GM12873 (cell line): ENCODE measurements around the gene ANKRD13B.

ENCODE experiments used
- TF ChIP-seq, protein P1 (sequence below): IDR thresholded peaks from 2 replicates; pipeline ENCODE4 v1.5.1; 2012; ENCODE audit warnings: low read depth, mild to moderate bottlenecking, moderate library complexity, low read length, control low read depth; ENCODE audit not compliant: insufficient read depth; ENCODE audit errors: missing control alignments

ANKRD13B gene

DNA sequence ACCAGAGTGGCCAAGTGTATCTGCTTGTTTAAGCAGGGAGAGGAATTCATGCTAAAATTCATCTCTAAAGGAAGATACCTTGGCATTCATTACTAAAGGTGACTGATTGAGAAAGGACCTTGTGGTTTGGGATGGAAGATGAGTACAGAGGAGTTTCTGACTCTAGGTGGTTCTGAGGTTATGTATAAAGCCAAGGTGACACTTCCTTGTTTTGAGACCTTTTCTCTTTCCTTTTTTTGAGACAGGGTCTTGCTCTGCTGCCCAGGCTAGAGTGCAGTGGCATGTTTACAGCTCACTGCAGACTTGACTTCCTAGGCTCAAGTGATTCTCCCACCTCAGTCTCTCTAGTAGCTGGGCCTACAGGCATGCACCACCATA, 35.2 kb upstream of the ANKRD13B start:
- TF ChIP-seq, protein P1, sequence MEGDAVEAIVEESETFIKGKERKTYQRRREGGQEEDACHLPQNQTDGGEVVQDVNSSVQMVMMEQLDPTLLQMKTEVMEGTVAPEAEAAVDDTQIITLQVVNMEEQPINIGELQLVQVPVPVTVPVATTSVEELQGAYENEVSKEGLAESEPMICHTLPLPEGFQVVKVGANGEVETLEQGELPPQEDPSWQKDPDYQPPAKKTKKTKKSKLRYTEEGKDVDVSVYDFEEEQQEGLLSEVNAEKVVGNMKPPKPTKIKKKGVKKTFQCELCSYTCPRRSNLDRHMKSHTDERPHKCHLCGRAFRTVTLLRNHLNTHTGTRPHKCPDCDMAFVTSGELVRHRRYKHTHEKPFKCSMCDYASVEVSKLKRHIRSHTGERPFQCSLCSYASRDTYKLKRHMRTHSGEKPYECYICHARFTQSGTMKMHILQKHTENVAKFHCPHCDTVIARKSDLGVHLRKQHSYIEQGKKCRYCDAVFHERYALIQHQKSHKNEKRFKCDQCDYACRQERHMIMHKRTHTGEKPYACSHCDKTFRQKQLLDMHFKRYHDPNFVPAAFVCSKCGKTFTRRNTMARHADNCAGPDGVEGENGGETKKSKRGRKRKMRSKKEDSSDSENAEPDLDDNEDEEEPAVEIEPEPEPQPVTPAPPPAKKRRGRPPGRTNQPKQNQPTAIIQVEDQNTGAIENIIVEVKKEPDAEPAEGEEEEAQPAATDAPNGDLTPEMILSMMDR: no peak

DNA sequence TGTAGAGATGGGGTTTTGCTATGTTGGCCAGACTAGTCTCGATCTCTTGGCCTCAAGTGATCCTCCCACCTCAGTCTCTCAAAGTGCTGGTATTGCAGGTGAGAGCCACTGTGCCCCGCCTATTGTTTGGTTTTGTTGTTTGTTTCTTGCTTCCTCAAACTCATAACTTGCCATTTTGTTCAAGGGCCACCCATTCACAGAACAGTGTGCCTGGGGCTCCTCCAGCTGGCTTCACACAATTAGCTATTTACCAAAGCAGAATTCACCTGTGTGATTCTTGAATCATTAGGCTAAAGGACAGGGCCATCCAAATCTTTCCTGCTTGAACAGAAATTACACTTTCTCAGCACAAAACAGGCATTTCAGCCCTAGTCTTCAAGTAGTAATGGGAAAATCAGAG, 33.3 kb upstream of the ANKRD13B start:
- TF ChIP-seq, protein P1: no peak

DNA sequence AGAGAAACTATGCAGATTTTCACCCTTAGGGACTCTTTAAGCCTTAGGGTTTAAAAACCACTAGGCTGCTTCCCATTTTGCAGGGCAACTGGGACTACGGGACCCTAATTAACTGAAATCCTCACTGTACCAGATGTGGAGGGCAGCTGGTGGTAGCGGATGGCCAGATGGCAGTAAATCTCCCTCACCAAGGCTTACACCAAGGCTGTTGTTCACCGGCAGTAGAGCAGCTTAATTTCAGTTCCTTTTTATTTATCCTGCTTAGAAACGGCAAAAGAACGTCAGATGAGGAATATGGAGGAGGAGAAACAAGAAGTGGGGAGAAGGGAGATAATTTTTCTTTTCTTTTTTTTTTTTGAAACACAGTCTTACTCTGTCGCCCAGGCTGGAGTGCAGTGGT, 32.6 kb upstream of the ANKRD13B start:
- TF ChIP-seq, protein P1: no peak

DNA sequence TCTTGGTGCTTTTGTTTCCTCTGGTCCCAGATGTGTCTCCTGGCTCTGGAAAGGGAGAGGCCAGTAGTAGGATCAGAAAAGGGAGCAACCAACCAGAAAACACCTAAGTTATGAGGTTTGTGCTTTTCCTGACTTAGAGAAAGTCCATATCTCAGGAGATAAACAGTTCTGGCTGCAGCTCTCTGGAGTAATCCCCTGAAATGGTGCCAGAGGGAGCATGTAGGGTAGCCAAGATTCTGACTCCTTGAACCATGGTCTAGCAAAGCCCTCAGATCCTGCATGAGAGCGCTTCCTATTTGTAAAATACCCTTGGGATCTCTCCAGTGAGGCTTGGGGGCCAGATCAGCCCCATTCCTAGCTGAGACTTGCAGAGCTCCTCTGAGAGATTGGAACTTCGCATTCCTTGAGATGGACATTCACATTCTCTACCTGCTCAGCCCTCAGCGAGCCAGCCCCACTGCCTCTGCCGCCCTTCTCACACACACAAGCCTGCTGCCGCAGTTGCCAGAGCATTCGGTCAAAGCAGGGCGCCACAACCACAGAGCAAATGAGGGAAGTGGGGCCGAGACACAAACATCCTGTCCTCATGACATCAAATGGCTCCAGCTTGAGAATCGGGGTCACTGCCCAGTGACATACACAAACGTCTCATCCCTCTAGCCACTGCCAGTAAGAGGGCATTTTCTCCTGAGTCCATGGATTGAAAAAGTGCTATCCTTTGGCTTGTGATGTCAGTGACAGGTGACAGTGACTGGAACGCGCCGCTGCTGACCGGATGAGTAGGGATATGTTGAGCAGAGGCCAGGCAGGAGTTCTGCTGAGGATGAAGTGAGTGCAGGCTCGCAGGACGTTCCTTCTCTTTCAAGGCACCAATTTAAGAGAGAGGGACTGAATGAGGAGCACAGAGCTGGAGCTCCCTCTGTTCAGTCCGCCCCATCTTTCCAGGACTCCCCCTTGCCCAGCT, 31.1 kb upstream of the ANKRD13B start:
- TF ChIP-seq, protein P1: no peak

DNA sequence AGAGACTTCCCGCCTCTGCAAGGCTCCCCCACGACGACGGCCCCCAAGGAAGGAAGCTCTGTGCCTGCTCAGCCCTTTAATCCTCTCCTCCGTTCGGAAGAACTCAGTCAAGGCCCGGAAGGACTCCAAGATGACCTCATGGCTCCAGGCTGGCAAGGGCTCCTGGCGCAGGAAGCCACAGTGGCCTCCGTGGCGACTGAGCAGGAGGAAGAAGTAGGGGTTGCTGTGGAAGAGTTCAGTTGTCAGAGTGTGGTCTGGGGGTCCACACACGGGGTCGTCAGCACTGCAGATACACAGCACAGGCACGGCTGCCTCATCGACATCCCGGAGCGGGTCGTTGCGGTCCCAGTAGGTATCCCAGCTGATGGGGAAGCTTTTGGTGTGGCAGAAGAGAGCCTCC, 30.3 kb upstream of the ANKRD13B start:
- TF ChIP-seq, protein P1: no peak

DNA sequence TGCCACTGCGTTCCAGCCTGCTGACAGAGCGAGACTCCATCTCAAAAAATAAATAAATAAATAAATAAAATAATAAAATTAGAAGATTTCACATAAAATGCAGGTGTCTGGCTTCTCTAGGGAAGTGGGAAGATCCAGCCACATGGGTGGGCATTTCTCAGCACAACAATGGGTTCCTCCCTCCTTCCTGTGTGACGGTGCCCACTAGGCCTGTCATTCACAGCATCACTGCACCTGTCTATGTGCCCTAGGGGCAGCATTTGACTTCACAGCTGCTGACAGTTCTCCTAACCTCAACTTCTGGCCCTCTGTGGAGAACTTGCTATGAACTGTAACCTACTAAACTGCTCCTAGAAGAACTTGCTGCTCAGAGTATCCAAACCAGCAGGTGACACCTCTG, 29.1 kb upstream of the ANKRD13B start:
- TF ChIP-seq, protein P1: no peak

DNA sequence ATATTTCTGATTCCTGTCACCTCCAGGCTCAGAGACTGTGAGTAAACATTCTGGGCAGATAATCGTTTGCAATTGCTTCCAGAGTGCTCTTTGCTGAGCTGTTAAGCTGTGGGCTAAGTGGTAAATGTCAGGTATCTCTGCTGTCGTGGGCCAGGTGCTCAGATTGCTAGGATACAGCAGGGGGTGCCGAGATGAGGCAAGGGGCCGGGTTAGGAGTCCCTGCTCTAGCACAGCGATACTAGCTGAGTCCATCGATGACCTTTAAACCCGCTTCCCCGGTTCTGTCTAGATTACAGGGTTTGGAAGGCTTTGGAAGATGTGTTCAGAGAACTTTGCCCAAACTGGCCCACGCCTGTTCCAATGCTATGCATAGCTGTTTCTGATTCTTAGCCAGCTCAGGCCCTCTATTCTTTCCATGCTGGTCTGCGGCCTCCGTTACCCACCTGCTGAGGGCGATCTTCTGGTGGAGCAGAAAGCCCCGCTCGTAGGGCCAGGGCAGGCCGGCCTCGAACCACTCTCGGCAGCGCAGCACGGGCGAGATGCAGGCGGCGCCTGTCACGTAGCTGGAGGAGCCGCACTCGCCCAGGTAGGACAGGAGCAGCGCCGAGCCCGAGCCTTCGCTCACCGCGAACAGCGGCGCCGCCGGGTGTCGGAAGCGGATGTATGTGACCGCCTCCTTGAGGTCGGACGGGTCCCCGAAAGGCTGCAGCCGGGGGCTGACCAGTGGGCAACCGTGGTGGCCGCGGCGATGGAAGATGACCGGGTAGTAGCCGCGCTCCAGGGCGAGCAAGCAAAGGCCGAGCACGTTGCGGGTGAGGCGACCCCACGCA, 27.1 kb upstream of the ANKRD13B start:
- TF ChIP-seq, protein P1: no peak
